PC-3 (cell line): Measurements from ENCODE around the gene LSG1. TPM values are rescaled to one million over a fixed set of nuclear protein-coding genes. Genes with fewer than 3 reads are reported as not detected.
A peak's percentile ranks its signal among the peaks of the same experiment; 100 is the strongest.

Experiments used
- ATAC-seq: fragments of 200-7000 bp; cut with Tn5 transposase; 2 replicates; pipeline ENCODE4 v1.9.1; 2020; ENCODE audit warnings: mild to moderate bottlenecking, moderate library complexity
- BruUV-seq: library from RNA; stranded (reverse); fragments of 400-500 nt; replicated peaks from 2 replicates; lab custom pipeline; 2021; lab: Mats Ljungman, UMichigan
- CTCF ChIA-PET: fragments of 300-600 bp; sonication (Branson Sonifier 250); formaldehyde crosslinking; loops from one replicate; lab custom pipeline; 2022; ENCODE audit warnings: antibody characterized with exemption; lab: Charles Lee
- POLR2A ChIA-PET: fragments of 300-600 bp; sonication (Branson Sonifier 250); formaldehyde crosslinking; loops from one replicate; lab custom pipeline; 2022; ENCODE audit warnings: antibody characterized with exemption; ENCODE audit not compliant: unreplicated experiment; lab: Charles Lee
- DNase-seq: peaks from one replicate; pipeline ENCODE4 v3.0.0-alpha.2; 2015
- H2AFZ ChIP-seq: fragments of 300-600 bp; sonication (generic); 2 replicates; pipeline ENCODE4 v1.6.0; 2016; ENCODE audit warnings: antibody characterized with exemption, low read length
- H3F3A ChIP-seq: fragments of 300-600 bp; sonication (generic); one replicate; pipeline ENCODE4 v1.6.0; 2017; ENCODE audit warnings: antibody characterized with exemption, low read length, control low read depth, mild to moderate bottlenecking; ENCODE audit not compliant: unreplicated experiment
- H3K27ac ChIP-seq: fragments of 300-600 bp; sonication (generic); 2 replicates; pipeline ENCODE4 v1.5.1; 2016; ENCODE audit warnings: mild to moderate bottlenecking, low read length
- H3K27me3 ChIP-seq: fragments of 300-600 bp; sonication (generic); 2 replicates; pipeline ENCODE4 v1.6.1; 2016; ENCODE audit warnings: low read length, mixed read lengths
- H3K36me3 ChIP-seq: fragments of 300-600 bp; sonication (generic); 2 replicates; pipeline ENCODE4 v1.6.1; 2016; ENCODE audit warnings: low read depth, mixed run types, low read length, mixed read lengths
- H3K4me1 ChIP-seq: fragments of 300-600 bp; sonication (generic); 2 replicates; pipeline ENCODE4 v1.5.1; 2016; ENCODE audit warnings: low read length; ENCODE audit not compliant: insufficient read depth
- H3K4me2 ChIP-seq: fragments of 300-600 bp; sonication (generic); 2 replicates; pipeline ENCODE4 v1.6.0; 2016; ENCODE audit warnings: low read length
- H3K4me3 ChIP-seq: fragments of 300-600 bp; sonication (generic); 2 replicates; pipeline ENCODE4 v1.5.1; 2016; ENCODE audit warnings: mild to moderate bottlenecking, low read length, mixed read lengths
- H3K79me2 ChIP-seq: fragments of 300-600 bp; sonication (generic); 2 replicates; pipeline ENCODE4 v1.6.1; 2017; ENCODE audit warnings: low read length, mixed read lengths
- H3K9ac ChIP-seq: fragments of 300-600 bp; sonication (generic); 2 replicates; pipeline ENCODE4 v1.6.0; 2016; ENCODE audit warnings: mild to moderate bottlenecking, low read length
- H3K9me2 ChIP-seq: fragments of 300-600 bp; sonication (generic); replicated peaks from 2 replicates; pipeline ENCODE4 v1.6.1; 2016; ENCODE audit warnings: mixed run types, low read length, mixed read lengths
- H3K9me3 ChIP-seq: fragments of 300-600 bp; sonication (generic); 2 replicates; pipeline ENCODE4 v1.6.1; 2016; ENCODE audit warnings: low read length, mixed read lengths
- H4K20me1 ChIP-seq: fragments of 300-600 bp; sonication (generic); 2 replicates; pipeline ENCODE4 v1.6.1; 2016; ENCODE audit warnings: low read length, mixed read lengths
- CTCF ChIP-seq: fragments of 300-600 bp; sonication (generic); conservative IDR thresholded peaks from 2 replicates; pipeline ENCODE4 v1.5.1; 2017; ENCODE audit warnings: antibody characterized with exemption, low read depth, mild to moderate bottlenecking, low read length
- EZH2 ChIP-seq: fragments of 300-600 bp; sonication (generic); IDR thresholded peaks from one replicate; pipeline ENCODE4 v1.6.1; 2017; ENCODE audit warnings: antibody characterized with exemption, mild to moderate bottlenecking, low read length; ENCODE audit not compliant: unreplicated experiment
- EZH2phosphoT487 ChIP-seq: fragments of 300-600 bp; sonication (generic); IDR thresholded peaks from 2 replicates; pipeline ENCODE4 v1.6.1; 2018; ENCODE audit warnings: mild to moderate bottlenecking, antibody characterized with exemption, low read length, borderline replicate concordance
- intact Hi-C: fragments of 100-400 bp; cut with micrococcal nuclease; formaldehyde crosslinking; loops from 2 replicates; pipeline ENCODE4 v1.9.0; 2023
- total RNA-seq: library from RNA; depleted of rRNA; stranded (reverse); fragments of >200 nt; gene quantifications from 2 replicates; pipeline ENCODE4 v1.2.3, GENCODE V29; 2014

LSG1 gene
- total RNA-seq, 1 experiment from 2014 or later = 83.8 TPM

GRCh38 chr3:194686414-194686815, 14.4 kb upstream of the LSG1 start:
- no TSS peak for BruUV-seq
- no peak for ATAC-seq
- intact Hi-C loops = loop anchor here (1.0 to 10.0 kb wide), 4 partner anchors 36 to 838 kb away; no protein-coding TSS in a partner anchor

GRCh38 chr3:194685718-194686413, 13.9 kb upstream of the LSG1 start, which contains the start of gene FAM43A:
FAM43A (plus strand) TSS chr3:194685883; CDS start chr3:194686827, 944 bp downstream.
- intact Hi-C loops = loop anchor here (1.0 to 10.0 kb wide), 7 partner anchors 37 to 839 kb away; no protein-coding TSS in a partner anchor
- Histone ChIP-seq H3K27me3 (no peaks in the 10 kb centered on the region), H3K9me2 (no peaks in the 10 kb centered on the region), H3K36me3 (no peaks in the 10 kb centered on the region), H3F3A (no peaks in the 10 kb centered on the region), H3K9ac (peak within 1 kb of the TSS; percentile 84), H2AFZ (peak within 1 kb of the TSS; percentile 26; the same call in 1 of the 2 replicates), H3K9me3 (no peaks in the 10 kb centered on the region), H3K4me3 (peak within 1 kb of the TSS; percentile 93), H3K4me2 (peak within 1 kb of the TSS; percentile 94), H3K27ac (peak within 1 kb of the TSS; percentile 3; the same call in 1 of the 2 replicates), H4K20me1 (peaks cover 35% of the 10 kb centered on the region), H3K4me1 (peaks cover 44% of the 10 kb centered on the region), H3K79me2 (peaks cover 37% of the 10 kb centered on the region)
- peak; percentile 54 for ATAC-seq
- peak; percentile 97 for DNase-seq
- CTCF ChIA-PET = no interaction called here
- TF ChIP-seq EZH2 (no peak), CTCF (peak; percentile 20; the same call in 1 of the 2 replicates)
- POLR2A ChIA-PET = interaction anchor here (0.5 to 1.2 kb wide), 3 partner anchors 37 to 898 kb away, joined by 3 to 13 read pairs (median 5); no protein-coding TSS in a partner anchor
- TSS peak; percentile 62 for BruUV-seq

More at GRCh38 chr3:194686414-194686815, 14.4 kb upstream of the LSG1 start:
- H3F3A ChIP-seq = no peaks in the 10 kb centered on the region
- no peaks in the 10 kb centered on the region for H3K27me3 ChIP-seq
- no peaks in the 10 kb centered on the region for H3K9me2 ChIP-seq
- H3K4me3 ChIP-seq = peak overlapping the region; percentile 93
- CTCF ChIA-PET = no interaction called here
- peaks cover 44% of the 10 kb centered on the region for H3K4me1 ChIP-seq
- DNase-seq = no peak
- H3K9ac ChIP-seq = peak overlapping the region; percentile 84
- no peaks in the 10 kb centered on the region for H3K9me3 ChIP-seq
- H2AFZ ChIP-seq = no peak overlapping the region
- peaks cover 35% of the 10 kb centered on the region for H4K20me1 ChIP-seq
- no peaks in the 10 kb centered on the region for H3K36me3 ChIP-seq
- POLR2A ChIA-PET = interaction anchor here (0.5 to 1.2 kb wide), 3 partner anchors 36 to 898 kb away, joined by 3 to 13 read pairs (median 5); no protein-coding TSS in a partner anchor
- TF ChIP-seq CTCF = no peak
- TF ChIP-seq EZH2phosphoT487 = no peak
- TF ChIP-seq EZH2 = no peak
- H3K79me2 ChIP-seq = peaks cover 37% of the 10 kb centered on the region
- H3K4me2 ChIP-seq = peak overlapping the region; percentile 94
- H3K27ac ChIP-seq = peak overlapping the region; percentile 3; the same call in 1 of the 2 replicates
